Mammary epithelial cell (primary cell): ENCODE results near the gene PRUNE2.

Experiments
- CTCF ChIP-seq, 2 donors: IDR thresholded peaks in 1 of 2; conservative IDR thresholded peaks in 1 of 2; 2 replicates each; pipeline ENCODE4 v1.5.1; 2011 to 2012; ENCODE audit warnings: inconsistent platforms in 2 of 2, low read length in 2 of 2, mild to moderate bottlenecking in 2 of 2, control low read depth in 1 of 2, low read depth in 1 of 2; ENCODE audit not compliant: insufficient read depth in 1 of 2; ENCODE audit errors: extremely low read depth in 1 of 2
- EZH2 ChIP-seq: IDR thresholded peaks from 2 replicates; pipeline ENCODE4 v1.6.1; 2012; ENCODE audit warnings: low read length, inconsistent platforms, borderline replicate concordance

- TF ChIP-seq CTCF (conservative IDR thresholded peaks at IDR 0.05 in 1 of 2, IDR thresholded peaks at IDR 0.05 in 1 of 2; ENCODE audit: extremely low read depth in 1 of 2, insufficient read depth in 1 of 2, low read depth in 1 of 2, low read length in 2 of 2), result no peak
- no peak for TF ChIP-seq EZH2
These were observed 313.0 kb downstream of the PRUNE2 start for GRCh38 chr9:76592974-76593347.
